Hepatocyte (in vitro differentiated cells): ENCODE measurements around the gene TMEM19. TPM values are rescaled to one million over a fixed set of nuclear protein-coding genes. Genes with fewer than 3 reads are reported as not detected.

ENCODE experiments used
- DNase-seq: peaks from one replicate; pipeline ENCODE4 v3.0.0-alpha.2; 2016; ENCODE audit warnings: low spot score
- H2AFZ ChIP-seq: fragments of 200-600 bp; sonication (generic); 2 replicates; pipeline ENCODE4 v1.6.0; 2016; ENCODE audit warnings: antibody characterized with exemption, mild to moderate bottlenecking
- H3K27ac ChIP-seq: fragments of 200-600 bp; sonication (generic); 2 replicates; pipeline ENCODE4 v1.5.1; 2016; ENCODE audit warnings: mild to moderate bottlenecking
- H3K27me3 ChIP-seq: fragments of 200-600 bp; sonication (generic); 2 replicates; pipeline ENCODE4 v1.6.1; 2016
- H3K36me3 ChIP-seq: fragments of 200-600 bp; sonication (generic); replicated peaks from 2 replicates; pipeline ENCODE4 v1.5.1; 2016; ENCODE audit warnings: low read depth; ENCODE audit not compliant: insufficient read depth
- H3K4me1 ChIP-seq: fragments of 200-600 bp; sonication (generic); 2 replicates; pipeline ENCODE4 v1.5.1; 2016; ENCODE audit warnings: mild to moderate bottlenecking, moderate library complexity; ENCODE audit not compliant: insufficient read depth
- H3K4me2 ChIP-seq: fragments of 200-600 bp; sonication (generic); 2 replicates; pipeline ENCODE4 v1.6.0; 2016
- H3K4me3 ChIP-seq: fragments of 200-600 bp; sonication (generic); 2 replicates; pipeline ENCODE4 v1.5.1; 2016; ENCODE audit warnings: mild to moderate bottlenecking
- H3K79me2 ChIP-seq: fragments of 200-600 bp; sonication (generic); 2 replicates; pipeline ENCODE4 v1.6.0; 2017; ENCODE audit warnings: mild to moderate bottlenecking
- H3K9me2 ChIP-seq: fragments of 200-600 bp; sonication (generic); replicated peaks from 2 replicates; pipeline ENCODE4 v1.6.0; 2017; ENCODE audit warnings: mild to moderate bottlenecking; ENCODE audit not compliant: insufficient read depth
- H3K9me3 ChIP-seq: fragments of 200-600 bp; sonication (generic); 2 replicates; pipeline ENCODE4 v1.5.1; 2016; ENCODE audit warnings: low read depth, mild to moderate bottlenecking
- H4K20me1 ChIP-seq: fragments of 200-600 bp; sonication (generic); 2 replicates; pipeline ENCODE4 v1.6.0; 2016; ENCODE audit warnings: mild to moderate bottlenecking; ENCODE audit not compliant: insufficient read depth, poor library complexity, severe bottlenecking
- EZH2 ChIP-seq: fragments of 200-600 bp; sonication (generic); IDR thresholded peaks from 2 replicates; pipeline ENCODE4 v1.6.1; 2016; ENCODE audit warnings: antibody characterized with exemption, mild to moderate bottlenecking, borderline replicate concordance
- EZH2phosphoT487 ChIP-seq: fragments of 200-600 bp; sonication (generic); IDR thresholded peaks from one replicate; pipeline ENCODE4 v1.6.1; 2018; ENCODE audit warnings: antibody characterized with exemption, mild to moderate bottlenecking, low read depth, moderate library complexity; ENCODE audit not compliant: unreplicated experiment, severe bottlenecking
- WGBS: methylation state at CpG from one replicate; pipeline ENCODE4 v1.1.6; 2016; ENCODE audit warnings: low lambda C conversion rate; ENCODE audit errors: missing lambda C conversion rate; 5-methylcytosine and 5-hydroxymethylcytosine counted together
- polyA plus RNA-seq: library from polyadenylated mRNA; unstranded; fragments of >200 nt; fragmentation: Nextera tagmentation; extraction: Ambion mirVana; gene quantifications from 2 replicates; pipeline ENCODE4 v1.2.1, GENCODE V29; 2016
- total RNA-seq: library from RNA; depleted of rRNA; stranded (reverse); fragments of >200 nt; gene quantifications from 2 replicates; pipeline ENCODE4 v1.2.3, GENCODE V29; 2014
- TF ChIP-seq, protein P1 (sequence below): fragments of 200-600 bp; sonication (generic); IDR thresholded peaks from 2 replicates; pipeline ENCODE4 v1.5.1; 2016; ENCODE audit warnings: antibody characterized with exemption, mild to moderate bottlenecking; ENCODE audit not compliant: poor library complexity

The TMEM19 gene
- total and polyA plus RNA-seq, 2 experiments from 2014 or later: 24.1 to 24.8 TPM

DNA sequence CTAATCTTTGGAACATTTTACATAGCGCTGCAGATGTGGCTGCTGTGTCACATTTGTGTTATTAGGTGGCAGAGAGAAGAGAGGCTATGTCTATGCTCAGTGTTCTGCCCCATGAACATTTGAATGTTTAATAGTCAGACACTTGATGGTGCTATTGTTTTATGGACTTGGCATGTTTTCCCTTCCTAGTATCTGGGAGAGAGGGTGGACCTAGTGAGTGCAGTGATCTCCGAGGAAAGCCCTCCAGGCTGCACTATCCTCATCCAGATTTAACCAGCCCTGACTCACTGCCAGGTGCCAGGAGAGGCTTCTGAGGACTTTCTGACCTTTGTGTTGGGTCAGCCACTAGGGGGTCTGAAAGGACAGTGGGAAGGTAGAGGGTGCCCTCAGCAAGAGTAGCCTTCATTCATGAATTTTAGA is 46.5 kb upstream of the TMEM19 start:
- Histone ChIP-seq H3K79me2 (peaks cover 14% of the 10 kb centered on the region), H3K27me3 (no peaks in the 10 kb centered on the region), H3K9me3 (no peaks in the 10 kb centered on the region), H3K36me3 (no peaks in the 10 kb centered on the region), H2AFZ (no peak overlapping the region), H3K9me2 (no peaks in the 10 kb centered on the region), H3K4me2 (no peak overlapping the region), H3K27ac (no peak overlapping the region), H3K4me3 (no peak overlapping the region), H4K20me1 (no peaks in the 10 kb centered on the region), H3K4me1 (no peaks in the 10 kb centered on the region)
- DNase-seq: no peak
- TF ChIP-seq EZH2: no peak
- no peak for TF ChIP-seq EZH2phosphoT487
- TF ChIP-seq, protein P1, sequence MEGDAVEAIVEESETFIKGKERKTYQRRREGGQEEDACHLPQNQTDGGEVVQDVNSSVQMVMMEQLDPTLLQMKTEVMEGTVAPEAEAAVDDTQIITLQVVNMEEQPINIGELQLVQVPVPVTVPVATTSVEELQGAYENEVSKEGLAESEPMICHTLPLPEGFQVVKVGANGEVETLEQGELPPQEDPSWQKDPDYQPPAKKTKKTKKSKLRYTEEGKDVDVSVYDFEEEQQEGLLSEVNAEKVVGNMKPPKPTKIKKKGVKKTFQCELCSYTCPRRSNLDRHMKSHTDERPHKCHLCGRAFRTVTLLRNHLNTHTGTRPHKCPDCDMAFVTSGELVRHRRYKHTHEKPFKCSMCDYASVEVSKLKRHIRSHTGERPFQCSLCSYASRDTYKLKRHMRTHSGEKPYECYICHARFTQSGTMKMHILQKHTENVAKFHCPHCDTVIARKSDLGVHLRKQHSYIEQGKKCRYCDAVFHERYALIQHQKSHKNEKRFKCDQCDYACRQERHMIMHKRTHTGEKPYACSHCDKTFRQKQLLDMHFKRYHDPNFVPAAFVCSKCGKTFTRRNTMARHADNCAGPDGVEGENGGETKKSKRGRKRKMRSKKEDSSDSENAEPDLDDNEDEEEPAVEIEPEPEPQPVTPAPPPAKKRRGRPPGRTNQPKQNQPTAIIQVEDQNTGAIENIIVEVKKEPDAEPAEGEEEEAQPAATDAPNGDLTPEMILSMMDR: no peak
- WGBS: 82% methylated on average over 2 of the region's 2 CpGs

DNA sequence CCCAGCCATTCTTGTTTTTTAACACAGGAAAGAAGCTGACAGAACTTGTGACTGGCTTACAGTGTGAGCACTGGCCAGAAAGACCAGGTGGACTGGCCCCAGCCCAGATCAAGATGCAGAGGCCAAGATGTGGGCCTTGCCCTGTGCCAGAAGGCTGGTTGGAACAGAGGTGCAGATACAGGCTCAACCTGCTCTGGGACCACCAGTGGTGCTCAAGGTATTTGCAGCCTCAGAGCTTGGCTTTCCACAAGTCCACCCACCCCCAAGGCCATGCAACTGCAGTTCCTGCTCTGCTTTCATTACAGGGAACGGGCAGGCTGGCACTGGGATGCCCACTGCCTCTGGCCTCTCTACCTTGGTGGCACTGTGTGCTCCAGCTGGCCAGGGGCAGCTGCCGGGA is 45.6 kb upstream of the TMEM19 start:
- no peaks in the 10 kb centered on the region for H3K9me3 ChIP-seq
- 98% methylated on average over 2 of the region's 2 CpGs for WGBS
- no peak overlapping the region for H2AFZ ChIP-seq
- TF ChIP-seq, protein P1: no peak
- no peak for TF ChIP-seq EZH2phosphoT487
- TF ChIP-seq EZH2: no peak
- H3K4me1 ChIP-seq: no peaks in the 10 kb centered on the region
- H3K9me2 ChIP-seq: no peaks in the 10 kb centered on the region
- no peak overlapping the region for H3K4me3 ChIP-seq
- no peak for DNase-seq
- H3K27me3 ChIP-seq: no peaks in the 10 kb centered on the region
- peaks cover 20% of the 10 kb centered on the region for H3K79me2 ChIP-seq
- H3K27ac ChIP-seq: no peak overlapping the region
- no peaks in the 10 kb centered on the region for H4K20me1 ChIP-seq
- H3K36me3 ChIP-seq: peaks cover 5% of the 10 kb centered on the region
- H3K4me2 ChIP-seq: no peak overlapping the region

DNA sequence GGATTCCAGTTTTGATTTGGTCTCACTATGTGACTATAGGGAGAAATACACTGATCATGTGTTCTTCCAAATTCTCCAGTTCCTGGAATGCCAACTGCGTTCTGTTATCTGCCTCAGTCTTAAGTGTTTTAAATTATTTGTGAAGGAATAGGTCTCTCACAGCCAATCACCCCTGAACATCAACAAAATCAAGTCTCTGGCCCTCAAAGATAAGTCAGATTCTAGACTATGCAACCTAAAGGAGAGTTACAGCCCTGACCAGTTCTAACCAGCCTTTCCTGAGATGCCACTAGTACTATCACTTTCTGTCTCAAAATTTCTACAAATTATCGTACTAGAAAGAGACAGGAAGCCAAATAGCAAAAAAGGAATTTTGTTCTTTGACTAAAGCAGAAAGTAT is 44.5 kb upstream of the TMEM19 start:
- TF ChIP-seq, protein P1: no peak
- TF ChIP-seq EZH2phosphoT487 (no peak), EZH2 (no peak)
- no peak overlapping the region for H3K27ac ChIP-seq
- H3K9me3 ChIP-seq: no peaks in the 10 kb centered on the region
- no peak for DNase-seq
- peaks cover 22% of the 10 kb centered on the region for H3K79me2 ChIP-seq
- H3K27me3 ChIP-seq: no peaks in the 10 kb centered on the region
- H3K4me1 ChIP-seq: no peaks in the 10 kb centered on the region
- no peak overlapping the region for H3K4me3 ChIP-seq
- 86% methylated on average over 2 of the region's 2 CpGs for WGBS
- no peaks in the 10 kb centered on the region for H3K9me2 ChIP-seq
- H2AFZ ChIP-seq: no peak overlapping the region
- H4K20me1 ChIP-seq: peaks cover under 1% of the 10 kb centered on the region
- peaks cover 5% of the 10 kb centered on the region for H3K36me3 ChIP-seq
- no peak overlapping the region for H3K4me2 ChIP-seq

DNA sequence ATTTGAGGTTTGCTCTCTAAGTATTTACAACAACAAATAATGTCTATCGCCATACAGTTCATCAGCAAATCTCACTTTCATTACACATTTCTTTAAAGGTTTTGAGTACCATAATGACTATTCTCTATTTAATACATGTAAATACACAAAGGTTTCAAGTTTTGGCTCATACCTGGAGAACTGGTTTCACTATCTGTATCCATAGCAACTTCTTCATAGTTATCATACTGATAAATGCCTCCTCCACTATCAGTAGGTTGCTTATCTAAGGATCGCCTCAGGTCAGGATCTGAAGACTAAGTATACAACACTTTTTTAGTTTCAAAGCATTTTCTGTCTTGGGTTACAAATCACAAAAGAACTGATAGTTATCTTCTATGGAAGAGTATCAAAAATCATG is 43.6 kb upstream of the TMEM19 start:
- Histone ChIP-seq H4K20me1 (peaks cover 9% of the 10 kb centered on the region), H3K4me1 (no peaks in the 10 kb centered on the region), H3K79me2 (peaks cover 29% of the 10 kb centered on the region), H3K9me3 (no peaks in the 10 kb centered on the region), H2AFZ (no peak overlapping the region), H3K36me3 (peaks cover 5% of the 10 kb centered on the region), H3K27ac (no peak overlapping the region), H3K9me2 (no peaks in the 10 kb centered on the region), H3K4me3 (no peak overlapping the region), H3K4me2 (no peak overlapping the region), H3K27me3 (no peaks in the 10 kb centered on the region)
- TF ChIP-seq, protein P1: no peak
- TF ChIP-seq EZH2phosphoT487 (no peak), EZH2 (no peak)
- WGBS: 61% methylated on average over 2 of the region's 2 CpGs
- DNase-seq: no peak
